Lower lobe of right lung (tissue), 2 donors: ENCODE data around the gene NAA80. TPM values are rescaled to one million over a fixed set of nuclear protein-coding genes. Genes with fewer than 3 reads are reported as not detected.
"Not testable (repeated sequence)": the region's sequence is repeated elsewhere in the genome, so short reads cannot be mapped to it uniquely, and the experiment has no call there.

ENCODE experiments used
- ATAC-seq, 2 donors: fragments of 200-7000 bp; cut with Tn5 transposase; one replicate each; pipeline ENCODE4 v1.9.1; 2020 to 2022; ENCODE audit warnings: mild to moderate bottlenecking in 2 of 2, moderate library complexity in 2 of 2
- DNase-seq: peaks from one replicate; pipeline ENCODE4 v3.0.0-alpha.2; 2020
- H3K27ac ChIP-seq: fragments of 200-600 bp; one replicate; pipeline ENCODE4 v1.8.0; 2022
- H3K27me3 ChIP-seq: fragments of 200-600 bp; one replicate; pipeline ENCODE4 v1.8.0; 2022; ENCODE audit warnings: low read depth
- H3K36me3 ChIP-seq: fragments of 200-600 bp; one replicate; pipeline ENCODE4 v1.8.0; 2022; ENCODE audit warnings: mild to moderate bottlenecking
- H3K4me1 ChIP-seq: fragments of 200-600 bp; one replicate; pipeline ENCODE4 v1.8.0; 2022
- H3K4me3 ChIP-seq: fragments of 200-600 bp; one replicate; pipeline ENCODE4 v1.8.0; 2022; ENCODE audit warnings: mild to moderate bottlenecking
- H3K9me3 ChIP-seq: fragments of 200-600 bp; one replicate; pipeline ENCODE4 v1.8.0; 2022
- CTCF ChIP-seq: fragments of 200-600 bp; IDR thresholded peaks from one replicate; pipeline ENCODE4 v1.8.0; 2022; ENCODE audit warnings: antibody characterized with exemption, mild to moderate bottlenecking
- intact Hi-C: fragments of 100-400 bp; cut with DNase I; formaldehyde crosslinking; loops from one replicate; pipeline ENCODE4 v1.11.0; 2022
- total RNA-seq: library from RNA; stranded (reverse); fragmentation: NEBNext Ultra II Directional; extraction: Animal tissue kit (Norgen Biotek cat#: 25700); gene quantifications from one replicate; pipeline ENCODE4 v1.2.1, GENCODE V29; 2021
- donor health status: DM: no; HTN: yes; CAD: no; lungs with severe emphysema.

NAA80 gene
- total RNA-seq, 1 donor from 2014 or later: 9.3 TPM

GRCh38 chr3:50287262-50287661 is 11.9 kb downstream of the NAA80 start:
- Histone ChIP-seq H3K36me3 (peaks cover 42% of the 10 kb centered on the region), H3K27ac (no peak overlapping the region), H3K27me3 (no peaks in the 10 kb centered on the region), H3K9me3 (no peaks in the 10 kb centered on the region), H3K4me3 (no peak overlapping the region), H3K4me1 (peaks cover 16% of the 10 kb centered on the region)
- no peak for ATAC-seq
- TF ChIP-seq CTCF: no peak
- intact Hi-C loops: no loop called here
- no peak for DNase-seq

- H3K27me3 ChIP-seq: no peaks in the 10 kb centered on the region
- H3K9me3 ChIP-seq: no peaks in the 10 kb centered on the region
- H3K4me3 ChIP-seq: no peak overlapping the region
- no peak overlapping the region for H3K27ac ChIP-seq
- H3K36me3 ChIP-seq: peaks cover 42% of the 10 kb centered on the region
- no peak for TF ChIP-seq CTCF
- peaks cover 14% of the 10 kb centered on the region for H3K4me1 ChIP-seq
- intact Hi-C loops: no loop called here
- DNase-seq: no peak
- no peak for ATAC-seq
Observed at GRCh38 chr3:50286322-50287227, 12.6 kb downstream of the NAA80 start.

GRCh38 chr3:50284121-50284520 is 15.1 kb downstream of the NAA80 start:
- H3K27ac ChIP-seq, DNase-seq, ATAC-seq, intact Hi-C loops, H3K9me3 ChIP-seq, H3K4me1 ChIP-seq, H3K27me3 ChIP-seq, H3K4me3 ChIP-seq: not testable (repeated sequence)
- peaks cover 28% of the 10 kb centered on the region for H3K36me3 ChIP-seq

- ATAC-seq (no peak), DNase-seq (no peak)
- Histone ChIP-seq H3K4me3 (no peak overlapping the region), H3K9me3 (no peaks in the 10 kb centered on the region), H3K36me3 (peaks cover 4% of the 10 kb centered on the region), H3K27ac (no peak overlapping the region), H3K27me3 (peaks cover 22% of the 10 kb centered on the region), H3K4me1 (peaks cover 4% of the 10 kb centered on the region)
- intact Hi-C loops: no loop called here
- TF ChIP-seq CTCF: no peak
Observed at GRCh38 chr3:50279255-50280016, 19.8 kb downstream of the NAA80 start.

- ATAC-seq (no peak), DNase-seq (no peak)
- Histone ChIP-seq H3K36me3 (peaks cover 4% of the 10 kb centered on the region), H3K27ac (no peak within 1 kb of the TSS), H3K27me3 (peaks cover 23% of the 10 kb centered on the region), H3K4me3 (no peak within 1 kb of the TSS), H3K4me1 (peaks cover 10% of the 10 kb centered on the region), H3K9me3 (no peaks in the 10 kb centered on the region)
- no peak for TF ChIP-seq CTCF
- intact Hi-C loops: no loop called here
Observed at GRCh38 chr3:50278880-50279224, 20.4 kb downstream of the NAA80 start, which contains the start of gene LSMEM2. LSMEM2 (plus strand) TSS chr3:50279087; CDS start chr3:50279114, 27 bp downstream.
